Vagina (tissue), 2 donors: ENCODE data around the gene DCUN1D2. TPM values are rescaled to one million over a fixed set of nuclear protein-coding genes. Genes with fewer than 3 reads are reported as not detected.

Source experiments
- DNase-seq, 2 donors: peaks; one replicate each; pipeline ENCODE4 v3.0.0-alpha.2; 2017; ENCODE audit errors: extremely low spot score in 2 of 2
- H3K27ac ChIP-seq: fragments of 200-600 bp; sonication (generic); one replicate; pipeline ENCODE4 v1.5.1; 2019
- H3K27me3 ChIP-seq: fragments of 200-600 bp; sonication (generic); one replicate; pipeline ENCODE4 v1.5.1; 2019
- H3K36me3 ChIP-seq, 2 donors: fragments of 200-600 bp; sonication (generic); one replicate each; pipeline ENCODE4 v1.5.1; 2017 to 2019
- H3K4me1 ChIP-seq: fragments of 200-600 bp; sonication (generic); one replicate; pipeline ENCODE4 v1.5.1; 2019
- H3K4me3 ChIP-seq, 2 donors: fragments of 200-600 bp; sonication (generic); 1 replicate in 1 of 2; 2 replicates in 1 of 2; pipeline ENCODE4 v1.5.1; 2016 to 2019
- H3K9me3 ChIP-seq: fragments of 200-600 bp; sonication (generic); one replicate; pipeline ENCODE4 v1.5.1; 2019
- POLR2A ChIP-seq, 2 donors: fragments of 450-650 bp; IDR thresholded peaks; one replicate each; pipeline ENCODE4 v1.6.1; 2017; ENCODE audit warnings: antibody characterized with exemption in 2 of 2, mild to moderate bottlenecking in 2 of 2, moderate library complexity in 2 of 2
- POLR2AphosphoS5 ChIP-seq, 2 donors: sonication (generic); formaldehyde crosslinking; IDR thresholded peaks; one replicate each; pipeline ENCODE4 v1.9.0; 2017; ENCODE audit warnings: antibody characterized with exemption in 2 of 2, mild to moderate bottlenecking in 2 of 2, low read depth in 1 of 2; ENCODE audit not compliant: insufficient read depth in 1 of 2
- intact Hi-C: fragments of 100-400 bp; cut with DNase I; formaldehyde crosslinking; loops from one replicate; pipeline ENCODE4 v1.15.1; 2023
- small RNA-seq: library from RNA; depleted of rRNA; stranded (forward); fragments of <200 nt; gene quantifications from one replicate; pipeline ENCODE3, GENCODE V24; 2016
- total RNA-seq: library from RNA; depleted of rRNA; stranded (reverse); fragments of >200 nt; gene quantifications from one replicate; pipeline ENCODE4 v1.2.3, GENCODE V29; 2016
- TF ChIP-seq, protein P1 (sequence below), 3 experiments: fragments of 450-650 bp in 2 of 3; fragments of 200-600 bp in 1 of 3; sonication (generic) in 1 of 3; IDR thresholded peaks; one replicate each; pipeline ENCODE4 v1.5.1; 2017 to 2019; ENCODE audit warnings: antibody characterized with exemption in 3 of 3, mild to moderate bottlenecking in 2 of 3, moderate library complexity in 2 of 3

DCUN1D2 gene
- total RNA-seq, 1 donor from 2014 or later = 13.3 TPM

DNA sequence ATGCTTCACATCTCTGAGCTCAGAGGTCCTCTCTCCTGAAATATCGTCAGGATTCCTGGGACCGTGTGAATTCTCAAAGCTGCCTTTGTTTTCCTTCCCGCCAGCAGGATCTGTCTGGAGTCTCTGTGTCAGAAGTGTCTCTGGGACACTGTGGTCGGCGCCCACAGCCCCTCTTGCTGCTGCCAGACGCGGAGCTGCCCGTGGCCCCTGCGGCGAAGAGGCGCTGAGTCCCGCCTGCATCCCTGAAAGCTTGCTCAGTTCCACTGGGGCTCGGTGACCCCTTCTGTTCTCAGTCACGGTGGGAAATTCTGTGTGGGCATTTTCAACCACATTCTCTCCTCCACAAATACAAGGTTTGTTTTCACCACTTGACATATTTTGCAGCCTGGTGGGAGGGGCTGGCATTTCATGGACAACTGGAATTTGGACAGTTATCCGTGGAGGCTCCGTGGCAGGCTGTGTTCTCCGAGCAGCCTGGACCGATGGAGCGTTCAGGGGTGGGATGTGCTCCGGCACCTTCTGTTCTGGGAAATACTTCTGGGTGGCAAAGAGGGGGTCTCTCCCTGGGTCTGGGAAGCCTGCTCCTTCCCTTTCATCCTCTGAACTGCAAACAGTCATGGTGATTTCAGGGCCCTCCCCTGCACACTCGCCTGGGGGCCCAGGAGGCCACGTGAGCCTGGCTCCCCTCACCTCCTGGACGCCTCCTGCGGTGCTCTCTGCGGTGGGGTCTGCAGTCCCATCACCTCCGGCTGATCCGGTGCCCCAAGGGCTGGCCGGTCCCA, 84.0 kb downstream of the DCUN1D2 start:
- Histone ChIP-seq H3K36me3 (no peaks in the 10 kb centered on the region), H3K9me3 (no peaks in the 10 kb centered on the region), H3K4me3 (no peak overlapping the region), H3K27ac (no peak overlapping the region), H3K27me3 (no peaks in the 10 kb centered on the region), H3K4me1 (peaks cover 25% of the 10 kb centered on the region)
- TF ChIP-seq, protein P1, sequence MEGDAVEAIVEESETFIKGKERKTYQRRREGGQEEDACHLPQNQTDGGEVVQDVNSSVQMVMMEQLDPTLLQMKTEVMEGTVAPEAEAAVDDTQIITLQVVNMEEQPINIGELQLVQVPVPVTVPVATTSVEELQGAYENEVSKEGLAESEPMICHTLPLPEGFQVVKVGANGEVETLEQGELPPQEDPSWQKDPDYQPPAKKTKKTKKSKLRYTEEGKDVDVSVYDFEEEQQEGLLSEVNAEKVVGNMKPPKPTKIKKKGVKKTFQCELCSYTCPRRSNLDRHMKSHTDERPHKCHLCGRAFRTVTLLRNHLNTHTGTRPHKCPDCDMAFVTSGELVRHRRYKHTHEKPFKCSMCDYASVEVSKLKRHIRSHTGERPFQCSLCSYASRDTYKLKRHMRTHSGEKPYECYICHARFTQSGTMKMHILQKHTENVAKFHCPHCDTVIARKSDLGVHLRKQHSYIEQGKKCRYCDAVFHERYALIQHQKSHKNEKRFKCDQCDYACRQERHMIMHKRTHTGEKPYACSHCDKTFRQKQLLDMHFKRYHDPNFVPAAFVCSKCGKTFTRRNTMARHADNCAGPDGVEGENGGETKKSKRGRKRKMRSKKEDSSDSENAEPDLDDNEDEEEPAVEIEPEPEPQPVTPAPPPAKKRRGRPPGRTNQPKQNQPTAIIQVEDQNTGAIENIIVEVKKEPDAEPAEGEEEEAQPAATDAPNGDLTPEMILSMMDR (IDR thresholded peaks at IDR 0.05) = no peak
- TF ChIP-seq POLR2A (IDR thresholded peaks at IDR 0.05) (no peak), POLR2AphosphoS5 (IDR thresholded peaks at IDR 0.05; ENCODE audit: insufficient read depth in 1 of 2, low read depth in 1 of 2) (no peak)
- intact Hi-C loops = no loop called here
- no peak for DNase-seq

Small RNA genes within 50 kb of the gene (small RNA-seq; reads per million reads assigned to genes)
- gene RNU1-16P = not detected

Other genes with a start within 250 kb of the DCUN1D2 start
- gene LAMP1, start 193.5 kb downstream of the DCUN1D2 start, total RNA-seq = 77.8 TPM
- 15.0 TPM for gene GRTP1, start 126.6 kb downstream of the DCUN1D2 start, total RNA-seq
- 1.7 TPM for gene ADPRHL1, start 37.2 kb downstream of the DCUN1D2 start, total RNA-seq
- 40.0 TPM for gene TFDP1, start 94.0 kb upstream of the DCUN1D2 start, total RNA-seq
- not detected for gene ATP4B, start 167.5 kb upstream of the DCUN1D2 start, total RNA-seq
- not detected for gene GRK1, start 176.5 kb upstream of the DCUN1D2 start, total RNA-seq